SH-SY5Y (cell line): ENCODE results near the gene GBP3.

Experiments used
- GATA2 ChIP-seq: IDR thresholded peaks from 2 replicates; pipeline ENCODE4 v1.6.1; 2011; ENCODE audit warnings: mild to moderate bottlenecking, low read depth, low read length
- GATA3 ChIP-seq: IDR thresholded peaks from 2 replicates; pipeline ENCODE4 v1.6.1; 2011; ENCODE audit warnings: low read depth, mild to moderate bottlenecking, low read length, moderate library complexity

- TF ChIP-seq GATA2 = no peak
- no peak for TF ChIP-seq GATA3
Observed at GRCh38 chr1:88983791-88984559, 38.7 kb downstream of the GBP3 start.
